Keratinocyte (primary cell): ENCODE measurements around the gene RBMS3.

ENCODE experiments used
- CTCF ChIP-seq, 3 experiments: IDR thresholded peaks in 1 of 3; conservative IDR thresholded peaks in 1 of 3; optimal IDR thresholded peaks in 1 of 3; 2 replicates in 2 of 3; 3 replicates in 1 of 3; pipeline versions ENCODE3 to v1.5.1; 2011; ENCODE audit warnings: low read length in 3 of 3, mild to moderate bottlenecking in 3 of 3, moderate library complexity in 2 of 3, control low read depth in 1 of 3, inconsistent platforms in 1 of 3; ENCODE audit not compliant: insufficient read depth in 2 of 3; ENCODE audit errors: extremely low read depth in 1 of 3
- EZH2 ChIP-seq: IDR thresholded peaks from one replicate; pipeline ENCODE4 v1.6.1; 2012; ENCODE audit warnings: inconsistent platforms, mild to moderate bottlenecking, low read length, moderate library complexity

GRCh38 chr3:29354894-29355293 is 74.0 kb downstream of the RBMS3 start:
- TF ChIP-seq CTCF (optimal IDR thresholded peaks at IDR 0.05 in 1 of 3, IDR thresholded peaks at IDR 0.05 in 1 of 3, conservative IDR thresholded peaks at IDR 0.05 in 1 of 3; ENCODE audit: extremely low read depth in 1 of 3, insufficient read depth in 2 of 3, low read length in 3 of 3) (no peak), EZH2 (no peak)
